NB4 (cell line): ENCODE measurements around the gene ARHGAP24.
"Not testable (repeated sequence)": the region's sequence is repeated elsewhere in the genome, so short reads cannot be mapped to it uniquely, and the experiment has no call there.

Source experiments
- CTCF ChIP-seq: IDR thresholded peaks from one replicate; pipeline ENCODE4 v1.5.1; 2012; ENCODE audit warnings: low read depth, low read length
- POLR2A ChIP-seq: IDR thresholded peaks from 2 replicates; pipeline ENCODE4 v1.6.1; 2011; ENCODE audit warnings: mild to moderate bottlenecking; ENCODE audit not compliant: insufficient read length; ENCODE audit errors: extremely low read depth

- TF ChIP-seq CTCF, POLR2A: not testable (repeated sequence)
These were observed 546.7 kb downstream of the ARHGAP24 start for GRCh38 chr4:86021671-86022070.
